HG02763 (cell line): ENCODE results near the gene CCDC12.
"Not testable (repeated sequence)": the region's sequence is repeated elsewhere in the genome, so short reads cannot be mapped to it uniquely, and the experiment has no call there.

Experiments used
- ATAC-seq: cut with Tn5 transposase; IDR thresholded peaks from one replicate; pipeline ENCODE4 v1.9.1; 2021; ENCODE audit warnings: mild to moderate bottlenecking, moderate library complexity; ENCODE audit not compliant: unreplicated experiment

CCDC12 gene

GRCh38 chr3:46926039-46926438 is 50.5 kb downstream of the CCDC12 start:
- ATAC-seq = no peak

- no peak for ATAC-seq
Measured at GRCh38 chr3:46925585-46925934, 51.0 kb downstream of the CCDC12 start.

GRCh38 chr3:46924921-46925584 is 51.5 kb downstream of the CCDC12 start:
- no peak for ATAC-seq

- ATAC-seq = no peak
Measured at GRCh38 chr3:46923559-46924350, 52.8 kb downstream of the CCDC12 start.

GRCh38 chr3:46922871-46923558 is 53.5 kb downstream of the CCDC12 start:
- no peak for ATAC-seq

- ATAC-seq = no peak
Measured at GRCh38 chr3:46922426-46922825, 54.1 kb downstream of the CCDC12 start.

- ATAC-seq = no peak
Measured at GRCh38 chr3:46921871-46922271, 54.7 kb downstream of the CCDC12 start.

- ATAC-seq = no peak
Measured at GRCh38 chr3:46921041-46921440, 55.5 kb downstream of the CCDC12 start.

GRCh38 chr3:46918634-46919033 is 57.9 kb downstream of the CCDC12 start:
- no peak for ATAC-seq

GRCh38 chr3:46918202-46918601 is 58.3 kb downstream of the CCDC12 start:
- ATAC-seq = no peak

GRCh38 chr3:46917257-46917656 is 59.3 kb downstream of the CCDC12 start:
- no peak for ATAC-seq

- ATAC-seq = no peak
Measured at GRCh38 chr3:46916799-46917198, 59.7 kb downstream of the CCDC12 start.

- no peak for ATAC-seq
Measured at GRCh38 chr3:46916278-46916677, 60.3 kb downstream of the CCDC12 start.

- ATAC-seq = no peak
Measured at GRCh38 chr3:46915297-46915822, 61.2 kb downstream of the CCDC12 start.

- no peak for ATAC-seq
Measured at GRCh38 chr3:46914849-46915248, 61.7 kb downstream of the CCDC12 start.

- ATAC-seq = no peak
Measured at GRCh38 chr3:46913644-46914043, 62.9 kb downstream of the CCDC12 start.

GRCh38 chr3:46912986-46913385 is 63.6 kb downstream of the CCDC12 start:
- no peak for ATAC-seq

GRCh38 chr3:46910914-46911313 is 65.6 kb downstream of the CCDC12 start:
- not testable (repeated sequence) for ATAC-seq

- no peak for ATAC-seq
Measured at GRCh38 chr3:46910166-46910760, 66.3 kb downstream of the CCDC12 start.

- ATAC-seq = no peak
Measured at GRCh38 chr3:46909535-46910161, 66.9 kb downstream of the CCDC12 start.

GRCh38 chr3:46908986-46909534 is 67.5 kb downstream of the CCDC12 start:
- ATAC-seq = no peak
